RWPE2 (cell line): ENCODE data around the gene ATXN2.

Source experiments
- ATAC-seq: fragments of 200-7000 bp; cut with Tn5 transposase; 3 replicates; pipeline ENCODE4 v1.9.1; 2021; ENCODE audit warnings: low read depth
- DNase-seq: peaks from one replicate; pipeline ENCODE4 v3.0.0-alpha.2; 2020; ENCODE audit warnings: low spot score
- H3K27ac ChIP-seq: fragments of 450-650 bp; 2 replicates; pipeline ENCODE4 v1.5.1; 2017; ENCODE audit warnings: mild to moderate bottlenecking; ENCODE audit not compliant: poor library complexity, severe bottlenecking
- H3K27me3 ChIP-seq: fragments of 250-450 bp; sonication (Bioruptor Pico); 2 replicates; pipeline ENCODE4 v1.5.1; 2021; ENCODE audit warnings: mild to moderate bottlenecking, moderate library complexity; ENCODE audit not compliant: insufficient read depth, poor library complexity, severe bottlenecking
- H3K36me3 ChIP-seq: fragments of 250-450 bp; sonication (Bioruptor Pico); 2 replicates; pipeline ENCODE4 v1.5.1; 2020; ENCODE audit warnings: low read depth, mild to moderate bottlenecking, moderate library complexity
- H3K4me1 ChIP-seq: fragments of 250-450 bp; sonication (Bioruptor Pico); 2 replicates; pipeline ENCODE4 v1.5.1; 2021; ENCODE audit warnings: mild to moderate bottlenecking, moderate library complexity; ENCODE audit not compliant: insufficient read depth, poor library complexity, severe bottlenecking
- H3K4me3 ChIP-seq: fragments of 250-450 bp; sonication (Bioruptor Pico); 2 replicates; pipeline ENCODE4 v1.5.1; 2021; ENCODE audit warnings: mild to moderate bottlenecking, moderate library complexity; ENCODE audit not compliant: severe bottlenecking
- H3K9me3 ChIP-seq: fragments of 250-450 bp; sonication (Bioruptor Pico); 2 replicates; pipeline ENCODE4 v1.5.1; 2021; ENCODE audit warnings: mild to moderate bottlenecking, moderate library complexity; ENCODE audit not compliant: severe bottlenecking
- TF ChIP-seq, protein P1 (sequence below): fragments of 450-650 bp; IDR thresholded peaks from one replicate; pipeline ENCODE4 v1.5.1; 2017; ENCODE audit warnings: mild to moderate bottlenecking, moderate library complexity; ENCODE audit not compliant: poor library complexity, severe bottlenecking

The ATXN2 gene

DNA sequence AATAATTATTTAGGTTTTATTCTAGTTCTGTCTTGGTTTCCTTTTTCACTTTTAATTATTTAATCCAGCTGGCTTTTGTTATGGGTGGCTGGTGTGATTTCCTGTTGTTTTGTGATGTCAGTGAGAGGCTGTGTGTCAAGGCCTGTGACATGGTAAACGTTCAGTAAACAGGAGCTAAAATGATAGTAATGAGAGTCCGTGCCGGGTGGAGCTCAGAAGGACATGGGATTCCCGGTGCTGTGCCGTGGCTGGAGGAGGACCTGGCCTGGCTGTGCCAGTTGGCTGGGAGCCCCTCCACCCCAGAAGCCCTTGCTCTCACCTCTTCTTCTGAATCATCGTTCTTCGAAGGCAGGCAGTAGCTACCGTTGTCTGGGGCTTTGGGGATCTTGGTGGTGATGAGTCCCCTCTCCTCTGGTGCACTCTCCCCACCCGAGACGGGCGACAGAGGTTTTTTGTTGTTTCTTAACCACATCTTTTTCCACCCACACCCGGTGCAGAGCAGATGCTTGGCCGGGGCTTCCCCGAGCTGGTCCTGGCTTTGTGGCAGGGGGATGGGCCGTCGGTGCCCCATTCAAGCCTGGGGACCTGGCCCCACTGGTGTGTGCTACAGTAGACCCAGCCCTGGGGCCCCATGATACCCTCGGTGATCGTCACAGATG lies 164.3 kb downstream of the ATXN2 start:
- no peak for DNase-seq
- peak overlapping the region; percentile 89 for H3K27ac ChIP-seq

DNA sequence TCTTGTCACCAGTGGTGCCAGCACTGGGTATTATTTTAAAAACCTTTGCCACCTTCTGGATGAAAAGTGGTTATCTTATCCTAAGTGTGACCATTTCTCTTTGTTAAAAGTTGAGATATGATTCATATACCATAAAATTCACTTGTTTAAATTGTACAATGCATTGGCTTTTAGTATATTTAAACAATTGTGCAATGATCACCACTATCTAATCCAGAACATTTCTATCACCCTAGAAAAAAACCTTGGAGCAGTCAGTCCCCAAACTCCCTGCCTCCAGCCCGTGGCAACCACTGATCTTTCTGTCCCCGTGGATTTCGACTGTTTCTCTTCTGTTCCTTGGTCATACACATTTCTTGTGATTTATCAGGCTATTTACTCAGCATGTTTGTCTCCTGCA lies 165.1 kb downstream of the ATXN2 start:
- ATAC-seq (no peak), DNase-seq (no peak)
- Histone ChIP-seq H3K27me3 (no peaks in the 10 kb centered on the region), H3K36me3 (0 out of 2 replicates have a peak, but pooled peaks cover 3% of the 10 kb centered on the region), H3K27ac (peak overlapping the region; percentile 89), H3K4me1 (peaks cover 56% of the 10 kb centered on the region), H3K9me3 (no peaks in the 10 kb centered on the region), H3K4me3 (no peak overlapping the region)
- TF ChIP-seq, protein P1, sequence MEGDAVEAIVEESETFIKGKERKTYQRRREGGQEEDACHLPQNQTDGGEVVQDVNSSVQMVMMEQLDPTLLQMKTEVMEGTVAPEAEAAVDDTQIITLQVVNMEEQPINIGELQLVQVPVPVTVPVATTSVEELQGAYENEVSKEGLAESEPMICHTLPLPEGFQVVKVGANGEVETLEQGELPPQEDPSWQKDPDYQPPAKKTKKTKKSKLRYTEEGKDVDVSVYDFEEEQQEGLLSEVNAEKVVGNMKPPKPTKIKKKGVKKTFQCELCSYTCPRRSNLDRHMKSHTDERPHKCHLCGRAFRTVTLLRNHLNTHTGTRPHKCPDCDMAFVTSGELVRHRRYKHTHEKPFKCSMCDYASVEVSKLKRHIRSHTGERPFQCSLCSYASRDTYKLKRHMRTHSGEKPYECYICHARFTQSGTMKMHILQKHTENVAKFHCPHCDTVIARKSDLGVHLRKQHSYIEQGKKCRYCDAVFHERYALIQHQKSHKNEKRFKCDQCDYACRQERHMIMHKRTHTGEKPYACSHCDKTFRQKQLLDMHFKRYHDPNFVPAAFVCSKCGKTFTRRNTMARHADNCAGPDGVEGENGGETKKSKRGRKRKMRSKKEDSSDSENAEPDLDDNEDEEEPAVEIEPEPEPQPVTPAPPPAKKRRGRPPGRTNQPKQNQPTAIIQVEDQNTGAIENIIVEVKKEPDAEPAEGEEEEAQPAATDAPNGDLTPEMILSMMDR, result no peak

More for the DNA sequence above, 164.3 kb downstream of the ATXN2 start:
- no peaks in the 10 kb centered on the region for H3K36me3 ChIP-seq
- ATAC-seq, result no peak
- H3K4me3 ChIP-seq, result no peak overlapping the region
- TF ChIP-seq, protein P1, result no peak
- no peaks in the 10 kb centered on the region for H3K9me3 ChIP-seq
- H3K27me3 ChIP-seq, result no peaks in the 10 kb centered on the region
- peaks cover 56% of the 10 kb centered on the region for H3K4me1 ChIP-seq

DNA sequence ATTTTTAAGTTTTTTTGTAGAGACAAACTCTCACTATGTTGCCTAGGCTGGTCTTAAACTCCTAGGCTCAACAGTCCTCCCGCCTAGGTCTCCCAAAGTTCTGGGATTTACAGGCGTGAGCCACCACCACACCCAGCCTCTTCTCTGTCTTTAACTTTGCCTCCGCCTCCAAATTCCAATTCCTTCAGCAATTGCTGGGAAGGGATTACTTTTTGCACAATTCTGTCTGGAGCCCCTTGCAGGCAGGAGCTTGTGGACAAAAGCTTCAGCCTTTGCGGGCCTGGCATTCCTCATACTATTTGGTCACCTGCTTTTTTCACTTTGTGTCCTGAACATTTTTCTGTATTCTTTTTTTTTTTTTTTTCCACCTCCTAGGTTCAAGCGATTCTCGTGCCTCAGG lies 167.3 kb downstream of the ATXN2 start:
- no peaks in the 10 kb centered on the region for H3K27me3 ChIP-seq
- no peaks in the 10 kb centered on the region for H3K9me3 ChIP-seq
- H3K4me1 ChIP-seq, result peaks cover 42% of the 10 kb centered on the region
- TF ChIP-seq, protein P1, result no peak
- no peak overlapping the region for H3K4me3 ChIP-seq
- peaks cover 4% of the 10 kb centered on the region; the same call in 1 of the 2 replicates for H3K36me3 ChIP-seq
- peak; percentile 14; the same call in 2 of the 3 replicates for ATAC-seq
- peak overlapping the region; percentile 89 for H3K27ac ChIP-seq
- no peak for DNase-seq

DNA sequence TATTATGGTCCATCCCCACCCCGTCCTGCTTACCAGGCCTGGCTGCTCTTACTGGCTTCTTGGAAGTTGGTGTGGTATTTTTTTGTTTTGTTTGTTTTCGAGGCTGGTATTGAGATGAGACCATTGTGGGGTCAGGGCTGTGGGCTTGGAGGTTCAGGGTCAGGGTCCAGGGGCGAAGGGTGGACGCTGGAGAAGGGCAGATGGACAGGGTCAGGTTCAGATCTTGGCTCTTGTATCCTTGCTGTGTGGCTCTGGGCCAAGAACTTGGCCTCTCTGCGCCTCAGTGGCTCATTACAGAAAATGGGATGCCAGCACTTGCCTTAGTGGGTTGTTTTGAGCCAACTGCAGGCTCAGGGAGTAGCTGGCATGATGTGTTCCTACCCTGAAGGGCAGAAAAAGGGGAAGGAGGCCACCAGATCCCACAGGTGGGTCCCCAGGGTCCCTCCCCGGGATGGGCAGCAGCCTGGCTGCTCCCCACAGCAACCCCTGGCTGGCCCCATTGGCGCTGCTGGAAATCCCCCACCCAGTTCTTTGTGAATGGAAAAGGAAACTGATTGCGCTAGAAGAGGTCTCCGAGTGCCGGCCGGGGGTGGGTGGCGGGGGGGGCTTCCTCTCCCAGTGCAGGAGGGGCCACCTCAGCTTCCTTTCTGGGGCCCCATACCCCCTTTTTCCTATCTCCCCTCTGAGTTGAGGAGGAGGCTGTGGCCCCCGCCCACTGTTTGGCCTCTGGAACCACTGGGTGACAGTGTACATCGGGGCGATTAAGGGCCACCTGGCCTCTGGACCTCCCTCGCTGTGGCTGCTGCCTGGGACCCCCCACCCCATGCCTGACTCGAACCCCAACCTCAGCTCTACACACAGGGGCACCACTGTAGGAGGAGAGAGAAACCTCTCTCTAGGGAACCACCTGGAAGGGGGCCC lies 168.4 kb downstream of the ATXN2 start:
- TF ChIP-seq, protein P1, result no peak
- peak overlapping the region; percentile 89 for H3K27ac ChIP-seq
- peaks cover 7% of the 10 kb centered on the region; the same call in 1 of the 2 replicates for H3K36me3 ChIP-seq
- DNase-seq, result peak; percentile 47
- H3K27me3 ChIP-seq, result no peaks in the 10 kb centered on the region
- H3K9me3 ChIP-seq, result no peaks in the 10 kb centered on the region
- no peak overlapping the region for H3K4me3 ChIP-seq
- ATAC-seq, result no peak
- H3K4me1 ChIP-seq, result peaks cover 49% of the 10 kb centered on the region
